HepG2 (cell line): Measurements from ENCODE around the gene NUBP2. TPM values are rescaled to one million over a fixed set of nuclear protein-coding genes. Genes with fewer than 3 reads are reported as not detected.
A peak's percentile ranks its signal among the peaks of the same experiment; 100 is the strongest.

Source experiments
- EP300 ChIP-seq, 3 experiments: sonication (generic) in 1 of 3; formaldehyde crosslinking in 1 of 3; IDR thresholded peaks; 2 replicates each; pipeline versions ENCODE4 v1.5.1 to v1.6.1; 2011 to 2020; ENCODE audit warnings: low read depth in 2 of 3, low read length in 2 of 3, borderline replicate concordance in 1 of 3, improper control_type of control experiment in 1 of 3, mild to moderate bottlenecking in 1 of 3, missing genetic modification reagents in 1 of 3, moderate library complexity in 1 of 3
- FOXA3 ChIP-seq: IDR thresholded peaks from 2 replicates; pipeline ENCODE4 v1.6.1; 2016; ENCODE audit warnings: missing genetic modification reagents, missing compliant biosample characterization
- GABPB1 ChIP-seq: IDR thresholded peaks from 2 replicates; pipeline ENCODE4 v1.6.1; 2016; ENCODE audit warnings: mild to moderate bottlenecking, missing genetic modification reagents, moderate library complexity, missing compliant biosample characterization
- ISL2 ChIP-seq: sonication (generic); formaldehyde crosslinking; IDR thresholded peaks from 2 replicates; pipeline ENCODE4 v1.5.0; 2020; ENCODE audit warnings: missing genetic modification reagents
- RBFOX2 ChIP-seq: fragments of 200-400 bp; formaldehyde crosslinking; IDR thresholded peaks from 2 replicates; pipeline ENCODE4 v1.6.1; 2017; ENCODE audit warnings: low read depth, mild to moderate bottlenecking, low read length
- ZNF101 ChIP-seq: sonication (generic); formaldehyde crosslinking; IDR thresholded peaks from 2 replicates; pipeline ENCODE4 v1.4.0; 2020; ENCODE audit warnings: mild to moderate bottlenecking, low read depth, missing genetic modification reagents, borderline replicate concordance
- polyA plus RNA-seq, 8 experiments: library from polyadenylated mRNA; depleted of rRNA in 3 of 8; stranded (reverse) in 7 of 8; unstranded in 1 of 8; fragments of >200 nt; fragmentation: Illumina TruSeq in 4 of 8; extraction: Trizol in 4 of 8; gene quantifications; 2 replicates each; pipeline versions ENCODE4 v1.2.1 to v1.2.3, GENCODE V29; 2011 to 2016; ENCODE audit warnings: low read depth in 4 of 8, missing spikeins in 1 of 8, mixed read lengths in 1 of 8; ENCODE audit not compliant: insufficient read depth in 1 of 8
- total RNA-seq, 5 experiments: library from RNA; depleted of rRNA; stranded (reverse); fragments of >200 nt; fragmentation: Illumina TruSeq; extraction: Trizol; gene quantifications; 2 replicates each; pipeline ENCODE4 v1.2.3, GENCODE V29; 2016; ENCODE audit warnings: low read depth in 1 of 5
- TF ChIP-seq, protein P1 (sequence below): sonication (generic); formaldehyde crosslinking; IDR thresholded peaks from 2 replicates; pipeline ENCODE4 v1.4.0; 2020; ENCODE audit warnings: missing genetic modification reagents, borderline replicate concordance
- TF ChIP-seq, protein P2 (sequence below): sonication (generic); formaldehyde crosslinking; IDR thresholded peaks from 2 replicates; pipeline ENCODE4 v1.8.0; 2022; ENCODE audit warnings: low read depth, missing genetic modification reagents
- TF ChIP-seq, protein P3 (sequence below): sonication (generic); formaldehyde crosslinking; IDR thresholded peaks from 2 replicates; pipeline ENCODE4 v1.4.0; 2020; ENCODE audit warnings: mild to moderate bottlenecking, missing genetic modification reagents
- TF ChIP-seq, protein P4 (sequence below): IDR thresholded peaks from 2 replicates; pipeline ENCODE4 v1.6.1; 2016; ENCODE audit warnings: missing genetic modification reagents, missing compliant biosample characterization
- TF ChIP-seq, protein P5 (sequence below): sonication (generic); formaldehyde crosslinking; IDR thresholded peaks from 2 replicates; pipeline ENCODE4 v1.4.0; 2020; ENCODE audit warnings: mild to moderate bottlenecking, missing genetic modification reagents
- TF ChIP-seq, protein P6 (sequence below): sonication (generic); formaldehyde crosslinking; IDR thresholded peaks from 2 replicates; pipeline ENCODE4 v1.5.0; 2020; ENCODE audit warnings: missing genetic modification reagents

The NUBP2 gene
- total and polyA plus RNA-seq, 2 of the 13 experiments (the other 11 are each of a cell fraction or from before 2014, with no cell fraction given): 25.7 to 61.5 TPM

DNA sequence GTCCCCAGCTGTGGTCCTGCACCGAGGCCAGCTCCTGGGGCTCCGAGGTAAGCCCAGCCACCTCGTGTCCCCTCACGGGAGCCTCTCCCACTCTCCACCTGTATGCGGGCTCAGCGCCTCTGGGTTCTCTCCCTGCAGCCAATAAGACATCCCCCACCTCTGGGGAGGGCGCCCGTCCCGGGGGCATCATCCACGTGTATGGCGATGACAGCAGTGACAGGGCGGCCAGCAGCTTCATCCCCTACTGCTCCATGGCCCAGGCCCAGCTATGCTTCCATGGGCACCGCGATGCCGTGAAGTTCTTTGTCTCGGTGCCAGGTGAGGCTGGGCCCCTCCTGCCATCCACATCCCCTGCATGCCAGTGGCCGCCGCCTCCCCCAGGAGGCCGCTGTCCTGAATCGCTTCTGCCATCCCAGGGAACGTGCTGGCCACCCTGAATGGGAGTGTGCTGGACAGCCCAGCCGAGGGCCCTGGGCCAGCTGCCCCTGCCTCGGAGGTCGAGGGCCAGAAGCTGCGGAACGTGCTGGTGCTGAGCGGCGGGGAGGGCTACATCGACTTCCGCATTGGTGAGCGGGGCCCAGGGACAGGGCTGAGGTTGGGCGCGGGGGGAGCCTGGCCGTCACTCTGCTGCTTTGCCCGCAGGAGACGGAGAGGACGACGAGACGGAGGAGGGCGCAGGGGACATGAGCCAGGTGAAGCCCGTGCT lies 14.5 kb upstream of the NUBP2 start (continued):
- TF ChIP-seq, protein P1, sequence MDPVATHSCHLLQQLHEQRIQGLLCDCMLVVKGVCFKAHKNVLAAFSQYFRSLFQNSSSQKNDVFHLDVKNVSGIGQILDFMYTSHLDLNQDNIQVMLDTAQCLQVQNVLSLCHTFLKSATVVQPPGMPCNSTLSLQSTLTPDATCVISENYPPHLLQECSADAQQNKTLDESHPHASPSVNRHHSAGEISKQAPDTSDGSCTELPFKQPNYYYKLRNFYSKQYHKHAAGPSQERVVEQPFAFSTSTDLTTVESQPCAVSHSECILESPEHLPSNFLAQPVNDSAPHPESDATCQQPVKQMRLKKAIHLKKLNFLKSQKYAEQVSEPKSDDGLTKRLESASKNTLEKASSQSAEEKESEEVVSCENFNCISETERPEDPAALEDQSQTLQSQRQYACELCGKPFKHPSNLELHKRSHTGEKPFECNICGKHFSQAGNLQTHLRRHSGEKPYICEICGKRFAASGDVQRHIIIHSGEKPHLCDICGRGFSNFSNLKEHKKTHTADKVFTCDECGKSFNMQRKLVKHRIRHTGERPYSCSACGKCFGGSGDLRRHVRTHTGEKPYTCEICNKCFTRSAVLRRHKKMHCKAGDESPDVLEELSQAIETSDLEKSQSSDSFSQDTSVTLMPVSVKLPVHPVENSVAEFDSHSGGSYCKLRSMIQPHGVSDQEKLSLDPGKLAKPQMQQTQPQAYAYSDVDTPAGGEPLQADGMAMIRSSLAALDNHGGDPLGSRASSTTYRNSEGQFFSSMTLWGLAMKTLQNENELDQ (CRISPR knock-in tag): no peak
- no peak for TF ChIP-seq ZNF101 (CRISPR knock-in tag)
- 0 out of 2 replicates have a peak, but pooled peaks have one; percentile 17 for TF ChIP-seq GABPB1 (CRISPR knock-in tag)
- TF ChIP-seq, protein P2, sequence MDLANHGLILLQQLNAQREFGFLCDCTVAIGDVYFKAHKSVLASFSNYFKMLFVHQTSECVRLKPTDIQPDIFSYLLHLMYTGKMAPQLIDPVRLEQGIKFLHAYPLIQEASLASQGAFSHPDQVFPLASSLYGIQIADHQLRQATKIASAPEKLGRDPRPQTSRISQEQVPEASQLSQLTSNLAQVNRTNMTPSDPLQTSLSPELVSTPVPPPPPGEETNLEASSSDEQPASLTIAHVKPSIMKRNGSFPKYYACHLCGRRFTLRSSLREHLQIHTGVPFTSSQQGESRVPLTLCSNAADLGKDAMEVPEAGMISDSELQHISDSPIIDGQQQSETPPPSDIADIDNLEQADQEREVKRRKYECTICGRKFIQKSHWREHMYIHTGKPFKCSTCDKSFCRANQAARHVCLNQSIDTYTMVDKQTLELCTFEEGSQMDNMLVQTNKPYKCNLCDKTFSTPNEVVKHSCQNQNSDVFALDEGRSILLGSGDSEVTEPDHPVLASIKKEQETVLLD (CRISPR knock-in tag): no peak
- TF ChIP-seq, protein P3, sequence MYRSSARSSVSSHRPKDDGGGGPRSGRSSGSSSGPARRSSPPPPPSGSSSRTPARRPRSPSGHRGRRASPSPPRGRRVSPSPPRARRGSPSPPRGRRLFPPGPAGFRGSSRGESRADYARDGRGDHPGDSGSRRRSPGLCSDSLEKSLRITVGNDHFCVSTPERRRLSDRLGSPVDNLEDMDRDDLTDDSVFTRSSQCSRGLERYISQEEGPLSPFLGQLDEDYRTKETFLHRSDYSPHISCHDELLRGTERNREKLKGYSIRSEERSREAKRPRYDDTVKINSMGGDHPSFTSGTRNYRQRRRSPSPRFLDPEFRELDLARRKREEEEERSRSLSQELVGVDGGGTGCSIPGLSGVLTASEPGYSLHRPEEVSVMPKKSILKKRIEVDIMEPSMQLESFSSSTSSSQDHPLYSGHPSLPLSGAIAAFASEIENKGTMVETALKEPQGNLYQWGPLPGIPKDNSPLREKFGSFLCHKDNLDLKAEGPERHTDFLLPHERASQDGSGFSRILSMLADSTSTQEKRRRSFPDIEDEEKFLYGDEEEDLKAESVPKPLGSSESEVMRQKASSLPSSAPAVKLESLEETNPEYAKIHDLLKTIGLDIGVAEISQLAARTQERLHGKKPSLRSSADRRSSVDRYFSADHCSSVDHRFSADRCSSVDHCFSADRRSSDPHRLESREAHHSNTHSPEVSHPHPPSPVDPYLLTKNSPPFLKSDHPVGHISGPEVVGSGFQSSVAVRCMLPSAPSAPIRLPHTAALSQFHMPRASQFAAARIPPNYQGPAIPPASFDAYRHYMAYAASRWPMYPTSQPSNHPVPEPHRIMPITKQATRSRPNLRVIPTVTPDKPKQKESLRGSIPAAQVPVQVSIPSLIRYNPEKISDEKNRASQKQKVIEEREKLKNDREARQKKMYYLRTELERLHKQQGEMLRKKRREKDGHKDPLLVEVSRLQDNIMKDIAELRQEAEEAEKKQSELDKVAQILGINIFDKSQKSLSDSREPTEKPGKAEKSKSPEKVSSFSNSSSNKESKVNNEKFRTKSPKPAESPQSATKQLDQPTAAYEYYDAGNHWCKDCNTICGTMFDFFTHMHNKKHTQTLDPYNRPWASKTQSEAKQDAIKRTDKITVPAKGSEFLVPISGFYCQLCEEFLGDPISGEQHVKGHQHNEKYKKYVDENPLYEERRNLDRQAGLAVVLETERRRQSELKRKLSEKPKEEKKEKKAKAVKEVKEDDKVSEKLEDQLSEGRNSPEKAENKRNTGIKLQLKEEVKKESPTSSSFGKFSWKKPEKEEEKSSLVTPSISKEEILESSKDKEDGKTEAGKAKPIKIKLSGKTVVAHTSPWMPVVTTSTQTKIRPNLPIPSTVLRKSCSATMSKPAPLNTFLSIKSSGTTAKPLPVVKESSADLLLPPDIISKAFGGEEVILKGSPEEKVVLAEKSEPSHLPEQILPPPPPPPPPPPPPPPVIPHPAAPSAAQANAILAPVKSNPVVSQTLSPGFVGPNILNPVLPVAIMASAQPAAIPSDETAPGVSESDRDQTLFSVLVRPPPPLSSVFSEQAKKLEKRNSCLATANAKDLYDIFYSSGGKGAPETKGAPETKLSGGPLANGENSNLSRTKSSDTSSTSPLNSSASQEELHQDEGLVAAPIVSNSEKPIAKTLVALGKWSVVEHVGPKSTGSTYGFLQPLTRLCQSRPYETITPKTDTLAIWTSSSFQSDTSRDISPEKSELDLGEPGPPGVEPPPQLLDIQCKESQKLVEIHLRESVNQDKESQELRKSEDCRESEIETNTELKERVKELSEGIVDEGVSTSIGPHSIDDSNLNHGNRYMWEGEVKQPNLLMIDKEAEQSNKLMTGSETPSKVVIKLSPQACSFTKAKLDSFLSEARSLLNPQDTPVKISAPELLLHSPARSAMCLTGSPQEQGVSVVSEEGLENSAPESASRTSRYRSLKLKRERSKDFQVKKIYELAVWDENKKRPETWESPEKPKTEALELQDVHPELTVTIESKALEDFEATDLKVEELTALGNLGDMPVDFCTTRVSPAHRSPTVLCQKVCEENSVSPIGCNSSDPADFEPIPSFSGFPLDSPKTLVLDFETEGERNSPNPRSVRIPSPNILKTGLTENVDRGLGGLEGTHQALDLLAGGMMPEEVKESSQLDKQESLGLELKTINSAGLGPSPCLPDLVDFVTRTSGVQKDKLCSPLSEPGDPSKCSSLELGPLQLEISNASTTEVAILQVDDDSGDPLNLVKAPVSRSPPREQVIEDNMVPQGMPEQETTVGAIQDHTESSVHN (CRISPR knock-in tag): no peak
- TF ChIP-seq, protein P4, sequence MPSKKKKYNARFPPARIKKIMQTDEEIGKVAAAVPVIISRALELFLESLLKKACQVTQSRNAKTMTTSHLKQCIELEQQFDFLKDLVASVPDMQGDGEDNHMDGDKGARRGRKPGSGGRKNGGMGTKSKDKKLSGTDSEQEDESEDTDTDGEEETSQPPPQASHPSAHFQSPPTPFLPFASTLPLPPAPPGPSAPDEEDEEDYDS (CRISPR knock-in tag): no peak
- no peak for TF ChIP-seq FOXA3
- peak; percentile 12; the same call in 1 of the 2 replicates for TF ChIP-seq RBFOX2
- no peak for TF ChIP-seq ISL2 (CRISPR knock-in tag)
- no peak for TF ChIP-seq EP300 (IDR thresholded peaks at IDR 0.05; ENCODE audit: low read depth in 2 of 2, low read length in 2 of 2)
- no peak for TF ChIP-seq EP300 (CRISPR knock-in tag; IDR thresholded peaks at IDR 0.05; ENCODE audit: borderline replicate concordance)
- TF ChIP-seq, protein P5, sequence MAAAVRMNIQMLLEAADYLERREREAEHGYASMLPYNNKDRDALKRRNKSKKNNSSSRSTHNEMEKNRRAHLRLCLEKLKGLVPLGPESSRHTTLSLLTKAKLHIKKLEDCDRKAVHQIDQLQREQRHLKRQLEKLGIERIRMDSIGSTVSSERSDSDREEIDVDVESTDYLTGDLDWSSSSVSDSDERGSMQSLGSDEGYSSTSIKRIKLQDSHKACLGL (CRISPR knock-in tag): no peak
- TF ChIP-seq, protein P6, sequence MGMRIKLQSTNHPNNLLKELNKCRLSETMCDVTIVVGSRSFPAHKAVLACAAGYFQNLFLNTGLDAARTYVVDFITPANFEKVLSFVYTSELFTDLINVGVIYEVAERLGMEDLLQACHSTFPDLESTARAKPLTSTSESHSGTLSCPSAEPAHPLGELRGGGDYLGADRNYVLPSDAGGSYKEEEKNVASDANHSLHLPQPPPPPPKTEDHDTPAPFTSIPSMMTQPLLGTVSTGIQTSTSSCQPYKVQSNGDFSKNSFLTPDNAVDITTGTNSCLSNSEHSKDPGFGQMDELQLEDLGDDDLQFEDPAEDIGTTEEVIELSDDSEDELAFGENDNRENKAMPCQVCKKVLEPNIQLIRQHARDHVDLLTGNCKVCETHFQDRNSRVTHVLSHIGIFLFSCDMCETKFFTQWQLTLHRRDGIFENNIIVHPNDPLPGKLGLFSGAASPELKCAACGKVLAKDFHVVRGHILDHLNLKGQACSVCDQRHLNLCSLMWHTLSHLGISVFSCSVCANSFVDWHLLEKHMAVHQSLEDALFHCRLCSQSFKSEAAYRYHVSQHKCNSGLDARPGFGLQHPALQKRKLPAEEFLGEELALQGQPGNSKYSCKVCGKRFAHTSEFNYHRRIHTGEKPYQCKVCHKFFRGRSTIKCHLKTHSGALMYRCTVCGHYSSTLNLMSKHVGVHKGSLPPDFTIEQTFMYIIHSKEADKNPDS: no peak
